Measurements from ENCODE around the gene ATP6V0A1.

ATP6V0A1 gene

GRCh38 chr17:42562388-42563142 is 103.9 kb downstream of the ATP6V0A1 start:
- DNase-seq (ENCODE audit: low spot score): no peak

DNA sequence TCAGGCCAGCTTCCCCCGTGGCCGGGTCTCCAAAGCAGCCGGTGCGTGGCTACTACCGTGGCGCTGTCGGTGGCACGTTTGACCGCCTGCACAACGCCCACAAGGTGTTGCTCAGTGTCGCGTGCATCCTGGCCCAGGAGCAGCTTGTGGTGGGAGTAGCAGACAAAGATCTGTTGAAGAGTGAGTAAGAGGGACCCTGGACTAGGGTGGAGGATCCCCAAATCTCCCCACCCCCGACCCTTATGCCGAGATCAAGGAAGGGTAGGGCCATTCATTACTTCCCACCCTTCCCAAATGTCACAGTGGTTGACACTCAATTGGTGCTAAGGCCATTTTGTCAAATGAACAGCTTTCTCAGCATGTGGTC is 104.4 kb downstream of the ATP6V0A1 start:
- DNase-seq (ENCODE audit: low spot score): no peak

- no peak for DNase-seq (ENCODE audit: low spot score)
Observed at GRCh38 chr17:42563543-42563942, 104.9 kb downstream of the ATP6V0A1 start.

- DNase-seq (ENCODE audit: low spot score): no peak
Observed at GRCh38 chr17:42563950-42564349, 105.3 kb downstream of the ATP6V0A1 start.

DNA sequence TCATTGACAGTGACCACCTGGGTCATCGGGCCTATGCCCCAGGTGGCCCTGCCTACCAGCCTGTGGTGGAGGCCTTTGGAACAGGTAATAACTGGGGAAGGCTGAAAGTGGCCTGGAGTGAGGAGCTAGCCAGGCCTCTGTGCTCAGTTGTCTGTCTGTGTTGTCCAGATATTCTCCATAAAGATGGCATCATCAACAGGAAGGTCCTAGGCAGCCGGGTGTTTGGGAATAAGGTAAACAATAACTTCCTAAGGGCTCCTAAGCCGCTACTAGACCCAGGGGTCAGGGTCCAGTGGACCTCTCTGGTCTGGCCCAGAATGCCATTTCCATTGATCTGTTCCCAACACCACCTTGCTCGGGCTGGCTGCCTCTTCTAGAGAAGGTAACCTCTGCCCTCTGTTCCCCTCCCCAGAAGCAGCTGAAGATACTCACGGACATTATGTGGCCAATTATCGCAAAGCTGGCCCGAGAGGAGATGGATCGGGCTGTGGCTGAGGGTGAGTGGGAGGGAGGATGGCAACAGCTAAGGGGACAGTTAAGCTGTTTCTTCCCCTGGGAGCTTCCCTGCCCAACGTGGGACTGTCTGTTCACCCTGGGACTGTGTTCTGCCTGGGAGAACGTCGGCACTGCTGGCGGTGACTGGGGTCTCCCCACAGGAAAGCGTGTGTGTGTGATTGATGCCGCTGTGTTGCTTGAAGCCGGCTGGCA is 106.3 kb downstream of the ATP6V0A1 start:
- no peak for DNase-seq (ENCODE audit: low spot score)

DNA sequence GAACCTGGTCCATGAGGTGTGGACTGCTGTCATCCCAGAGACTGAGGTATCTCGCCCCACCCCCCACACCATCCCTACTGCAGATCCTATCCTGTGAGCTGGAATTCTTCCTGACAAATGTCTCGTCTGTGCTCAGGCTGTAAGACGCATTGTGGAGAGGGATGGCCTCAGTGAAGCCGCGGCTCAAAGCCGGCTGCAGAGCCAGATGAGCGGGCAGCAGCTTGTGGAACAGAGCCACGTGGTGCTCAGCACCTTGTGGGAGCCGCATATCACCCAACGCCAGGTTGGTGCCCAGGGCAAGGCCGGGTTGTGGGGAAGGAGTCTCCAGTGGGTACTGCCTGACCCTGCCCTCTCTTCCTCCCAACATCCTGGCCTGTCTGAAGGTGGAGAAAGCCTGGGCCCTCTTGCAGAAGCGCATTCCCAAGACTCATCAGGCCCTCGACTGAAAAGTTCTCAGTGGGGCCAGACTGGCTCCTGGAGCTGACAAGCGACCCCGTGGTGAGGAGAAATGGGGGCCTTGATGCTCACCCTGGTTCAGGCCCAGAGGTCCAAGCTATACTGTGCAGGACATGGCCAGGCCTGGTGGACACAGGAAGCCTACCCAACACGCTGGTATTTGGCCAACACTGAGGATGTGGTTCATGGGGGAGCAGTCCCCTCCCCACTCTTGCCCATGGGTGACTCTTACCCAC is 107.0 kb downstream of the ATP6V0A1 start:
- DNase-seq (ENCODE audit: low spot score): no peak

DNA sequence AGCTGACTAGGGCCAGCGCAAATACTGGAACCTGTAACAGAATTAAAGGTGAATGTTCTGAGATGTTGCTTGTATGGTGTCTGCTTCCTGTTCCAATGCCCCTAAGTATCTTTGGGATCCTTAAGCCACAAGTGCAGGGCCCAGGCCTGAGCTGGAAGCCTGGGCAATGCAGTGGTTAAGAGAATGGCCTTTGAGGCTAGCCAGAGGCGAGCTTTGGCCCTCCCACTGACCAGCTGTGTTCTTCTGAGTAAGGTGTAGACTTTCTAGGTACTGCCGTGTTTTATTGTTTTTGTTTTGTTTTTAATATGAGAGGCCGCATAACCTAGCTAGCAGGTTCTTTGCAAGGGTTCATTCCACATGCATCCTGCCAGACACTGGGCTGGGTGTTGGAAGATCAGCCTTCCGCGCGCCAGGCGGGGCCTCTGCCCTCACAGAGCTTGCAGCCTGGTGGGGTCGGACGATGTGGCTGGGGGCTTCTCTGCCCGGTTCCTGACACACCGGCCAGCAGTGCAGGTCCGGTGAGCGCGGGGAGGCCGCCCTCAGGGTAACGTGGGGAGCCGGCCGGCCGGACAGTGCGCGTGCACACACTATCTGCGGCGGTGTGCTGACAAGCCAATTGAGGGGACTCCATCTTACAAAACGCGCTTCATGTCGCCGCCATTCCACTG is 107.7 kb downstream of the ATP6V0A1 start:
- no peak for DNase-seq (ENCODE audit: low spot score)

- DNase-seq (ENCODE audit: low spot score): peak; percentile 84
Observed at GRCh38 chr17:42566883-42567573, 108.3 kb downstream of the ATP6V0A1 start, which contains the start of gene MLX. Gene MLX (plus strand): TSS chr17:42567100. CDS start chr17:42567125, 25 bp downstream.

- DNase-seq (ENCODE audit: low spot score): no peak
Observed at GRCh38 chr17:42568341-42569111, 109.8 kb downstream of the ATP6V0A1 start.

GRCh38 chr17:42571435-42572225 is 113.0 kb downstream of the ATP6V0A1 start:
- DNase-seq (ENCODE audit: low spot score): no peak

Measured in cerebellar cortex (tissue), 1 donor.